COR-L47 (cell line): Measurements from ENCODE around the gene TNFRSF11A.
A peak's percentile ranks its signal among the peaks of the same experiment; 100 is the strongest.

Source experiments
- DNase-seq: peaks from one replicate; lab custom pipeline; 2025; lab: John Stamatoyannopoulos, UW

The TNFRSF11A gene

GRCh38 chr18:62384610-62385097, 59.5 kb downstream of the TNFRSF11A start:
- no peak for DNase-seq

- no peak for DNase-seq
These were observed 61.0 kb downstream of the TNFRSF11A start for GRCh38 chr18:62386091-62386490.

DNA sequence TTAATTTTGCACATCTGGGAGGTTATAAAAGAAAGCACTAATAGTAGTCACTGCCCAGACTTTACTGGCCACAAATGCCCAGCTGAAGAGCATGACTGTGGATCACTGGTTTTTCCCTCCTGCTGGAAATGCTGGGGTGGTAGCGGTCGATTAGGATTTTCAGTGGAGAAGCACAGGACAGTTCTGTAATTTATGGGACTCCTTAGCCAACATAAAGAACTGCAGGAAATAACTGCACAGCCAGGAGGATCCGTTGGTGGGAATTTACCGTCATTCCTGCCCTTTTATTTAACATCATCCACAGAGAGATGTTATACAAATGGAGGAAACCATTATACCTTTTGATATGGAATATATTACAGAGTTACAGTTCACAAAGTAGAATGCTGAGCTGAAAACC, 61.5 kb downstream of the TNFRSF11A start:
- DNase-seq = no peak

GRCh38 chr18:62387257-62387656, 62.1 kb downstream of the TNFRSF11A start:
- no peak for DNase-seq

- no peak for DNase-seq
These were observed 64.0 kb downstream of the TNFRSF11A start for GRCh38 chr18:62388855-62389760.

- no peak for DNase-seq
These were observed 64.8 kb downstream of the TNFRSF11A start for GRCh38 chr18:62389761-62390481.

GRCh38 chr18:62394006-62394763, 69.1 kb downstream of the TNFRSF11A start:
- no peak for DNase-seq

GRCh38 chr18:62396381-62396780, 71.3 kb downstream of the TNFRSF11A start:
- DNase-seq = no peak

- DNase-seq = no peak
These were observed 71.9 kb downstream of the TNFRSF11A start for GRCh38 chr18:62396967-62397366.

- no peak for DNase-seq
These were observed 73.2 kb downstream of the TNFRSF11A start for GRCh38 chr18:62398291-62398690.

GRCh38 chr18:62399276-62399675, 74.2 kb downstream of the TNFRSF11A start:
- DNase-seq = no peak

GRCh38 chr18:62399781-62400308, 74.7 kb downstream of the TNFRSF11A start:
- DNase-seq = peak; percentile 91

DNA sequence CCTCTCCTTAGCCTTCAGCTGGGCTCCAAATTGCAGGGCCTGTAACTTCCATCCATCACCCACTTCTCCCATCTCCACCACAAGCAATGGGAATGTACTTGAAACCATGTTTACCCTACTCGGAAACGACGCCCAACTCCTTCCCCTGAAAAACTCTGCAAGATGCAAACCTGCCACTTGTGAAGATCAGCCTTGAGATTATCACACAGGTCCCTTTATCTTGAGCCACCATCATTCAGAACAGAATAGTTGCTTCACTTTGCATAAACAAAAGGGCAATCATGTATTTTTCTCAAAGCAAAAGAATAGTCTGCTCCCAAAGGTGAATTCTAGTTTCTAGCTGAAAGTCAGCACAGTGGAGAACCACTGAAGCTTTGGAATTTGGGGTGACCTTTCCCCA, 75.8 kb downstream of the TNFRSF11A start:
- DNase-seq = no peak

DNA sequence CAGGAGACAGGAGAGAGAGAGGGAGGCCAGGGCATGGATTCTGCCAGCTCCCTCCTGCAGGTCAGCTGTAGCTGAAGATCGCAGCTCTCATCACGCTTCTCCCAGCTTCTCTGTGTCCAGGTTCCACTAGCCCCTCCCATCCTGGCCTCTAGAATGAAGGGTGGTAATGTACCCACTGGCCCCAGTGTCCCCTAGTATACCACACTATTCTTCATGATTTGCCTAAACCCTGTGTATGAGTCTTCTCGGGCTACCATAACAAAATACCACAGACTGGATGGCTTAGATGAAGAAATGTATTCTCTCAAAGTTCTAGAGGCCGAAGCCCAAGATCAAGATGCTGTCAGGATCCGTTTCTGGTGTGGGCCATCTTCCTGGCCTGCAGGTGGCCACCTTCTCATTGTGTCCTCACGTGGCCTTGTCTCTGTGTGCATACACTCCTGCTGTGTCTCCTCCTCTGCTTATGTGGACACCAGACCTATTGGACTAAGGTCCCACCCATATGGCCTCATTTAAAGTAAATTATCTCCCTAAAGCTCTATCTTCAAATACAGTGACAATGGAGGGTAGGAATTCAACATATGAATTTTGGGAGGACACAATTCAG, 77.3 kb downstream of the TNFRSF11A start:
- DNase-seq = no peak

- no peak for DNase-seq
These were observed 78.0 kb downstream of the TNFRSF11A start for GRCh38 chr18:62403120-62403519.

DNA sequence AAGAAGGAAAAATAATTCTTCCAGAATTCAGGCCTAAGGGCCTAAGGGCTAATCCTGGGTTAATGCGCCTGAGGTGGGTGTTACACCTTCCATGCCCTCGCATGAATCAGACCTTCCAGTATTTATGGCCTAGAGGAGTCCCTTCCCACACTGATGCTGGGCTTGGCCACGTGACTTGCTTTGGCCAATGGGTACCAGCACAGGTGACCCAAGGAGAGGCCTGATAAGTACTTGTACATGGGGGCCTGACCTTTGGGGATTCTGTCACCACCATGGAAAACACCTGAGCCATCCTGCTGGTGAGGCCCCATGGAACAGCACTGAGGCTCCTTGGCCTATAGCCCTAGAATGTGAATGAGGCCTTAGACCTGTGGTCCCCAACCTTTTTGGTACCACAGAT, 79.8 kb downstream of the TNFRSF11A start:
- DNase-seq = no peak

DNA sequence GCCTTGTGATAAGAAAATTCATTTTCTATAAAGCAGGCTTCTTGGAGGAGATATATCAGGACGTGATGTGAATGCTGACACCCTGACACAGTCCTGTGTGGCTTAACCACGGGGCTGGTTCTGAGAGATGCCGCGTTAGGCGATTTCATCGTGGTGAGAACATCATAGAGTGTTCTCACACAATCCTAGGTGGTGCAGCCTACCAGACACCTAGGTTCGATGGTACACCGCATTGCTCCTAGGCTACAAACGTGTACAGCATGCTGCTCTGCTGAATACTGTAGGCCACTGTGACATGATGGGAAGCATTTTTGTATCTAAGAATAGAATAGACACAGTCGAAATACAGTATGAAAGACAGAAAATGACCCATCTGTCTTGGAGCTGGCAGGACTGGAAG, 82.5 kb downstream of the TNFRSF11A start:
- DNase-seq = no peak

DNA sequence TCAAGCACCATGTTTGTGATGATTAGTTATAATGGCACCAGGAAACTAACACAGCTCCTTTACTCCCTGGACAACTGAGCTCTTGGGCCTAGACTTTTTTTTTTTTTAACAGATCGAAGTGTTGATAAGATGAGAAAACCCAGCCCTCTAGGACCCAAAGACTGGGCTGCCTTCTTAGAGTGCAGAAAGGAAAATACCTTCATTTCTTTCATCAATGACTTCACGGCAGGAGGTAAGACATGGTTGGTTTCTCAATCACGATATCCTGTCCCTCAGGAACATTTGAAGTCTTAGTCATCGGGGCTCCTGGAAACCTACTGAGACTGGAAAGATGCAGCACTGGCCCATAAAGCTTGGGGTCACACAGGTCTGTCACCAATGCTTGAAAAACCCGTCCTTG, 84.7 kb downstream of the TNFRSF11A start:
- no peak for DNase-seq

GRCh38 chr18:62412231-62412979, 87.3 kb downstream of the TNFRSF11A start:
- no peak for DNase-seq

DNA sequence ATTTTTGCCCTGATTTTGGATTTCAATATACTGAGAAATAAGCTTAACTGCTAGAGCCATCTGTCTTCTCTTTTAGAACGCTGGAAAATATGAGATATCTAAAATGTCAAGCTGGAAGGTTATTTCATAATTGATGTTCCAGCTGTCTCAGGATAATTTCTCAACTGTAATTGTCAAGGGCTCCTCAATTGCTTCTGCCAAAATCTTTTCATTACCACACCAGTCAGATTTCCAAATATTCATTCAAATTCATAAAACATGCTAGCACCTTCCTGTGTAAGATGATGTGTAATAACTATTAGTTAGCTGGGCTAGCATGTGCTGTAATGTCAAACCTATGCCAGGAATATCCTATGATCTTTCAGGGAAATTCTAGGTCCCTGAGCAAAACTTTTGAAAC, 88.1 kb downstream of the TNFRSF11A start:
- DNase-seq = no peak

- no peak for DNase-seq
These were observed 93.1 kb downstream of the TNFRSF11A start for GRCh38 chr18:62418258-62418657.
